Measurements from ENCODE around the gene SRPK2.

DNA sequence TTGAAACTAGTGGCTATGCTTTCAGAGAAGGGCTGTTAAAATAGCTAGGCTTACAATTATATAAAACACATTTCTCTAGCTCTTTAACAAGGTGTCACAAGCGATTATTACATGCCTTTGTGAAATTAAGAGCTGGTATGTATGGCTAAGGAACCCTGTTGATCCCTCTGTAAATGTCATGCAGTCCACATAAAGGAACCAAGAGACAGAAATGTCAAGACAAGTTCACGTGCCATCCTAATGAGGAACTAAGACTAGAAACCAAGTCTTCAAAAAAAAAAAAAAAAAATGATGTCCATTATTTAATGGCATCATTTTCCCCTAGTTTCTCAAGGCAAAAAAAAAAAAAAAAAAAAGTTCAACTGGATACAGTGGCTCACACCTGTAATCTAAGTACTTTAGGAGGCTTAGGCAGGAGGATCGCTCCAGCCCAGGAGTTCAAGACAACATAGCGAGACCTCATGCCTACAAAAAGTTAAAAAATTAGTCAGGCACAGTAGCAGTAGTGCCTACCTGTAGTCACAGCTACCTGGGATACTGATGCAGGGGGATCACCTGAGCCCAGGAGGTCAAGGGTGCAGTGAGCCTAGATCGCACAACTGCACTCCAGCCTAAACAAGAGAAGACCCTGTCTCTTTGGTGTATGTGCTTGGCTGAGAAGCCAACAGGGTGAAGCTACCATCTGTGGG is 63.4 kb downstream of the SRPK2 start:
- TF ChIP-seq, protein P1, sequence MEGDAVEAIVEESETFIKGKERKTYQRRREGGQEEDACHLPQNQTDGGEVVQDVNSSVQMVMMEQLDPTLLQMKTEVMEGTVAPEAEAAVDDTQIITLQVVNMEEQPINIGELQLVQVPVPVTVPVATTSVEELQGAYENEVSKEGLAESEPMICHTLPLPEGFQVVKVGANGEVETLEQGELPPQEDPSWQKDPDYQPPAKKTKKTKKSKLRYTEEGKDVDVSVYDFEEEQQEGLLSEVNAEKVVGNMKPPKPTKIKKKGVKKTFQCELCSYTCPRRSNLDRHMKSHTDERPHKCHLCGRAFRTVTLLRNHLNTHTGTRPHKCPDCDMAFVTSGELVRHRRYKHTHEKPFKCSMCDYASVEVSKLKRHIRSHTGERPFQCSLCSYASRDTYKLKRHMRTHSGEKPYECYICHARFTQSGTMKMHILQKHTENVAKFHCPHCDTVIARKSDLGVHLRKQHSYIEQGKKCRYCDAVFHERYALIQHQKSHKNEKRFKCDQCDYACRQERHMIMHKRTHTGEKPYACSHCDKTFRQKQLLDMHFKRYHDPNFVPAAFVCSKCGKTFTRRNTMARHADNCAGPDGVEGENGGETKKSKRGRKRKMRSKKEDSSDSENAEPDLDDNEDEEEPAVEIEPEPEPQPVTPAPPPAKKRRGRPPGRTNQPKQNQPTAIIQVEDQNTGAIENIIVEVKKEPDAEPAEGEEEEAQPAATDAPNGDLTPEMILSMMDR (IDR thresholded peaks at IDR 0.05): no peak
- TF ChIP-seq POLR2A (IDR thresholded peaks at IDR 0.05; ENCODE audit: low read depth): no peak
- no peak for TF ChIP-seq EP300 (IDR thresholded peaks at IDR 0.05)
